HuH-7 (cell line): Measurements from ENCODE around the gene ZNF462.

Experiments
- DNase-seq: peaks from one replicate; pipeline ENCODE4 v3.0.0; 2011; ENCODE audit warnings: low spot score

Gene ZNF462

DNA sequence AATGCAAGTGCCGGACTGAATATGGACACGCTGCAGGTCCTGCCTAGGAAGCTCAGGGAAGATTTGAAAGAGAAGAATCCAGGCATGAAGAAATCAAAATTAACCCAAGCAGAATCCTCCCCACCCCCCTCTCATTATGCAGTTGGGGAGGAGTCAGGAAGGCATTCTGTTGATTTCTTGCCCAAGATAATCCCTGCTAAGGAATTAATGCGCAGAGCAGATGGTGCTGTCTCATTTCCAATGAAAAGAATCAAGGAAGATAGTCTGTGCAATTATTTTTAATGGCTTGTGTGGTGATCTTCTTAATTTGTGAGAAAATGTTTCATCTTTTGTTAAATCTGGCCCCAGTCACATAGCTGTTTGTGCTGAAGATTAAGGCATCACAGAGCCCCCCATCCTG is 145.0 kb downstream of the ZNF462 start:
- no peak for DNase-seq

GRCh38 chr9:107008447-107008846 is 145.5 kb downstream of the ZNF462 start:
- DNase-seq, result no peak

DNA sequence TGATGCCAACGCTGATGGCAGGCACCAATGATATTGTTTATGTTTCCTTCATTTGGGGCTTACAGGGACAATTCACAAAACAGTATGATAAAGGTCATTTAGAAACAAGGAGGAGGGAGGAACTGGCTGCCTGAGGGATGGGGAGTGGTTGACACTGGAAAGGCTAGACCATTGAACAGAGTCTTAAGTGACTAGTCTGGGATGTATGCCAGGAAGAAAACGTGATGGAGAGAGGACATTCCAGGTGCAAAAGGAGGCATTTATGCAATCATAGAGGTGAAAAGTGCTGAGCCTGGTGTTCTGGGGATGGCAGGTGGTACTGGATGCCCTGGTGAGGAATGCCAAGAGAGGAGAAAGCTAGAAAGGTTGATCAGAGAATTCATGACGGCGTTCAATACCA is 153.4 kb downstream of the ZNF462 start:
- DNase-seq, result no peak

- DNase-seq, result no peak
Observed at GRCh38 chr9:107018861-107019545, 156.0 kb downstream of the ZNF462 start.

DNA sequence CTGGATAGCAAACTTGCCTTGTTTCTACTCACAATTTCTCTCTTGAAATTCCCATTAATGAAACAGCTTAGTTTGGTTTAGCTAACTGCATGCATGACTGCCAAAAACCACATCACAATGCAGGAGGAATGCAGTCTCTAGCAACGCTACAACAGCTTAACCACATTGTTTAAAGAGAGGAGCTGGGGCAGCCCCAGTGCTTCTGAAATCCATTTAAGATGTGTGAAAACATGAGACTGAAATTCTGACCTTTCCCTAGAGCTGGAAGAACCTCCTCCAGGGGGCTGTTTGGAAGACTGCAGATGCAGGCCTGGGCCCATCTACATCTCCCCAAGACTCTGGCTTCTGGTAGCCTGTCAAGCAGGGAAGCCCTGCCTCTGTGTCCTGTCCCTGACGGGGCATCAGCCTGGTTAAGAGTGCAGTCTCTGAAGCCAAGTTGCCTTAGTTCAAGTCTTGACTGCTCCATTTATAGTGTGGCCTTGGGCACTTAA is 157.1 kb downstream of the ZNF462 start:
- no peak for DNase-seq

DNA sequence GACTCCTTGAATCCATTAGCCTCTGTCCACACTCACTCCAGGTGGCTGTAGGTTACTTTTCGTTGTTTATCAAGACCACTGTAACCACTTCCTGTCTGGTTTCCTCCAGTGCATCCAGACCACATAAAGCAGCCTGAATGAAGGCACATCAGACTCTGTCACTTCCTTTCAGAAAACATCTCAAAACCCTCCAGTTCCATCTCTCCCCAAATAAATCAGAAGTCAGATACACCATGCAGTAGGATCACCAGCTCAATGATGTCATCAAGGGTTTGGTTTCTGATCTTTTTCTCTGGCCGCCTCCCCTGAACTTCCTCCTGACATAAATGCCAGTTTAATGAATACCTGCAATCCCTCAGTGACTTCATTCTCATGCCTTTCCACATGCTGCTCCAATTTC is 161.2 kb downstream of the ZNF462 start:
- DNase-seq, result no peak

- DNase-seq, result no peak
Observed at GRCh38 chr9:107025260-107026035, 162.5 kb downstream of the ZNF462 start.

- no peak for DNase-seq
Observed at GRCh38 chr9:107029146-107029545, 166.2 kb downstream of the ZNF462 start.

DNA sequence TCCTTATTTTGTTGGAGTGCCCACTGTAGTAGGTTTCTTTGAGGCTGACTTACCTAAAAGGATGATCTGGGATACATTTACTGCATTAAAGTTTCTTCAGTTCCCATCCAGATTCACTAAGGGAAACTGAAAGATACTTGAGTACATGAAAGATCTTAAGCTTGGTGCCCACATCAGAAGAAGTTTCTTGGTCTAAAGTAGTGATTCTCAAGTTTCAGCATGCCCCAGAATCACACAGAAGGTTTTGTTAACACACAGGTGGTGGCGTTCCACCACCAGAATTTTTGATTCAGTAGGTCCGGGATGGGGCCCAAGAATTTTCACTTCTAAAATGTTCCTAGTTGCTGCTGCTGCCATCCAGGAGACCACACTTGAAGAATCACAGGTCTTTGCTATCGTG is 171.0 kb downstream of the ZNF462 start:
- DNase-seq, result no peak

DNA sequence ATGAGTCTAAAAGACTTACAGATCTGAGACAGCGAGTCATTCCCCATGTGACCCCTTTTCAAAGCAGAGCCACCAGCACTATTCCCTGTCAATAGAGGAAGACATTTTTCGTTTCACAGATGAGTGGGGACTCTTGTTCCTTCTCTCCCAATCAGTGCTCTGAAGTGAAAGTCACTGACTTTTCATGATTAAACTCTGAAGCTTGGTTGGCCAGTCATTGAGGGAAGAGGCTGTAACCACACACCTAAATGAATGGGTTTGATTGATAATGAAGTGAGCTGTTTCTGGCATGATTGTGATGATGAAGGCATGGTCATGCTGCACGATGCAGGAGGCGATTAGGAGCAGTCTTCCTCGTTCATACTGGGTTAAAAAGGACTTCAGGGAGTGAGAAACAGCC is 171.9 kb downstream of the ZNF462 start:
- DNase-seq, result no peak

DNA sequence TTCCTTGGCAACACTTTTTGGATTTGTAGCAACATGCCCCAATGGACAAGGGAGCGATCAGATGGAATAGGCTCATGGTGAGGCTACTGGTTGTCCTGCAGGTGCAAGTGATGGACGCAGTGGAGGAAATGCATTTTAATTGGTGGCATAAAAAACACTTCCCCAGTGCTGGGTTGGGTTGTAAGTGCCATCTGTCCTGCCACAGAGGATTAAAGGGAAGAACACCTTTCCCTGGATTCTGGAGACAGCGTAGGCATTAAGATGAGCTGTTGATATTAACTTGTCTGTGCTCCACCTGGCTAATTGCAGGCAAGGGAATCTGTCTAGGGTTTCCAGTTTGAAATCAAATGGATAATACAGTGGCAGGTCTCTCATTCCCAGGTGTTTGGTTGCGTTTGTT is 173.4 kb downstream of the ZNF462 start:
- DNase-seq, result no peak

DNA sequence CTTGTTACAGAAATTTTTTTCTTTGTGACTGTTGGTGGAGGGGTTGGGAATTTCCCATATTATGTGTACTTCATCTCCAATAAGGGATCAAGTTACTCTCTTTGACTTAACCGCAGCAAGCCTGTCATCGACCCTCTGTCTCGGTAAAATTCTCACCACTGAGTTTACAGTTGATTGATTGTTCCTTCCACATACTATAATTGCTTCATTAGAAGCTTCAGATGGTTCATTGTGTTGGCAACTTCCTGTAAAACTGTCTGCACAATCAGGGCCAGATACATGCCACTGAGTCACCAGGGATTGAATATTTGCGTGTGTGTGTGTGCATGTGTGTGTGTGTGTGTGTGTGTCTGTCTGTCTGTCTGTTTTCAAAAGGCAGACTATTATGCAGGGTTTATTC is 176.6 kb downstream of the ZNF462 start:
- no peak for DNase-seq

DNA sequence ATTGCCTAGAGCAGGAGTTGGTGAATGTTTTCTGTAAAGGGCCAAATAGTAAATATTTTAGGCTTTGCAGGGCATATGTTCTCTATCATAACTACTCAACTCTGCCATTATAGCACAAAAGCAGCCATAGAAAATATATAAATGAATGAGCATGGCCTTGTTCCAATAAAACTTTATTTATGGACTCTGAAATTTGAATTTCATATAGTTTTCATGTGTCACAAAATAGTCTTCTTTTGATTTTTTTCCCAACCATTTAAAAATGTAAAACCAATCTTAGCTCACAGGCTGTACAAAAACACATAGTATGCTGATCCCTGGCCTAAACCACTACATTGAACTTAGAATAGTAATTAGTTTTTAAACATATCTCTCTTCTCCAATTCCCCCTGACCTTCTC is 179.6 kb downstream of the ZNF462 start:
- DNase-seq, result no peak

GRCh38 chr9:107043886-107044285 is 180.9 kb downstream of the ZNF462 start:
- no peak for DNase-seq

DNA sequence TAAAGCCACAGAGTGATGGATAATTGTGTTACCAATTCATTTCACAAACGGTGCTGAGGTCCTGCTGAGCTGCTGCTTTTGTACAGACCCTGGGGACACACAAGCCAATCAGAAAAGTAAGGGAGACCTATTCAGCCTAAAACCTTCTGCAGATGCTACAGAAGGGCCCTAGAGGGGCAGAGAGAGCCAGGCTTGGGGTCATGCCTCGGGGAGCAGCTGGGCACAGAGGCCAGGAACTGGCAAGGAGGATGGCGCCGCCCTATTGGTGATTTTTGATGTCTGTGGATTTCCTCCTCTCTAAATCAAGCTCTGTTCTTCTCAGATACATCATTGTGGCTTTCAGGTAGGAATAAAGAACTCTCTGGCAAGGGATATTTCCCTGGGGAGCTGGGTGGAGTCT is 181.9 kb downstream of the ZNF462 start:
- no peak for DNase-seq

GRCh38 chr9:107046692-107047091 is 183.7 kb downstream of the ZNF462 start:
- DNase-seq, result no peak

DNA sequence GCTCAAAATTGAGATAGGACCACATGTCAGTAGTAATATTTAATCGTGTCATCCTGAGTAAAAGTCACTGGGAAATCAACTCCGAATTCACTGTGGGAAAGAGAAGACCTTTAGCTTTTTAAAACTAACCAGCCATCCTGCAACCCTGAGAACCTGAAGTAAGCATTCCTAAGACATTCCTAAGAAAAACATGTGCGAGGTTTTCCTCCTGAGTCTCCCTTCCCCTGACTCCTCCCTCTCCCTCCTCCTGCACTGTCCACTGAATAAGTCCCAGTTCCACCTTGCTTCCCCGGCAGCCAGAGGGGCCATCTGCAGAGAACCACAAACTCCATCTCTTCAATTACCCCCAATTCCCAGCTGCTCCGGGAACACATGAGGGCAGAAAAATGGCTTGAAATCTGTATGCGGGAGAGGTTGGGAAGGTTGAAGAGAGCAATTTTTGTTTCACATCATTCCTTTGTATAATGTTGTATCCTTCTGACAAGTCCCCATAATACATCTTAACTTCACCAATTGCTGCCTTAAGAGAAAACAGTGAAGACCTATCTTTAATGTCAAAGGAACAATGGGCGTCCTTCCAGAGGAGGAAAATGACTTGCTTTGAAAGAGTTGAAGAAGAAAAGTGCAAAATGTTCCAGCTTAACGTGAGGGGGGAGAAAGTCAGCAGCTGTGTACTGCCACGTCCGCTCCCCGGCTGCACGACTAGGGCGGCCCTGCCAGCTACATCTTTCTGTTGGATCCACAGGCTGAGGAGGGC is 186.3 kb downstream of the ZNF462 start:
- DNase-seq, result no peak

DNA sequence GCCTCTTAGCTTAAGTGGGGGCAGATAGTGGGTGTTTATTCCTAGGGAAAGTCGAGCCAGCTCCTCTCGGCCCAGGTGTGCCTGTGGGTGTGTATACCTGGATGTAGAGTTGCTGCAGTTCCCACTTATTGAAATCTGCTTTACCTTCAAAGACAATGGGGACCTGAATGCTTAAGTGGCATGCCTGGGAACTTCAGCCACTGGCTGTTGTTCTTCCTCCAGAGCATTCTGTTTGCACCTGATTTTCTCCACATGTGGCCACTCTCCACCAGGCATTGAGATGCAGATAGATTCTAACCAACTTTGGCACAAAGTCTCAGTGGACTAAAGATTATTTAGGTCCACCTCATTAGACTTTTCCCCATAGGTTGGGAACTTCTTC is 186.8 kb downstream of the ZNF462 start:
- no peak for DNase-seq

DNA sequence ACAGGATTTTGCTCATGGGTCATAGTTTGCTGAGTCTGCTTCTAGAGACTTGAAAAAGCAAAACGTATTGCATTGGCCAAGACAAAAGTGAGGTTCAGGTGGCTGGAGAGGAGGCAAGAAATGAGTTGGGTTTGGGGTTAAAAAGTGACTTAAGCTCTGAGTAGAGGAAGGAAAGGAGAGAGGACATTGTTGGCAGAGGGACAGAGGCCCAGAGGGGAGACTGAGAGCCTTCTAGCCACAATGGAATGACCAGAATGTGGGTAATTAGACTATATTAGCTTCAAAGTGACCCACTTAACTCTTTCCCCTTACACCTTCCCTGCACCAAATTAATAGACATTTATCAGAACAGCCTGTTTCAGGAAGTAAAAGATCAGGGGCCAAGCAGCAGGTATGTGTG is 188.4 kb downstream of the ZNF462 start:
- DNase-seq, result no peak

GRCh38 chr9:107054146-107054545 is 191.2 kb downstream of the ZNF462 start:
- no peak for DNase-seq

DNA sequence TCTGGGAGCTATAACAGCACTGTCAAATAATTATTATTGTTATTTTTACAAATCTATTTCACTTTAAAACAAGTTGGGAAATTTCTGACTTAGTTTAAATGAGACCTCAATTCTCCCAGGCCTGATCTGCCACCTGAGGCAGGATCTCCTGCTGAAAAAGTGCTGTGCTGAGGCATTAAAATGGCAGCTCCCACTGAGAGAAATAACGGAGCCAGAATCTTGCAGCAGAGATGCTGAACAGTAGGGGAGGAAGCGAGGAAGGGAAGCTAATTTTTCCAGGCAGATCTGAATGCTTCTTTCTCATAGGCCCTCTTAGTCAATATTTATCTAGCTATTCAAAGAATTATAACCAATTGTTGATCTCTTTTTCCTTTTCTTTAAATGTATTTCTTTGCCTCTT is 196.3 kb downstream of the ZNF462 start:
- DNase-seq, result no peak

- DNase-seq, result no peak
Observed at GRCh38 chr9:107060062-107060461, 197.1 kb downstream of the ZNF462 start.
